ENCODE data around the gene POLRMT. TPM values are rescaled to one million over a fixed set of nuclear protein-coding genes. Genes with fewer than 3 reads are reported as not detected.

Gene POLRMT
- total and polyA plus RNA-seq, 11 donors, result 32.0 to 78.0 (median 41.5) TPM

DNA sequence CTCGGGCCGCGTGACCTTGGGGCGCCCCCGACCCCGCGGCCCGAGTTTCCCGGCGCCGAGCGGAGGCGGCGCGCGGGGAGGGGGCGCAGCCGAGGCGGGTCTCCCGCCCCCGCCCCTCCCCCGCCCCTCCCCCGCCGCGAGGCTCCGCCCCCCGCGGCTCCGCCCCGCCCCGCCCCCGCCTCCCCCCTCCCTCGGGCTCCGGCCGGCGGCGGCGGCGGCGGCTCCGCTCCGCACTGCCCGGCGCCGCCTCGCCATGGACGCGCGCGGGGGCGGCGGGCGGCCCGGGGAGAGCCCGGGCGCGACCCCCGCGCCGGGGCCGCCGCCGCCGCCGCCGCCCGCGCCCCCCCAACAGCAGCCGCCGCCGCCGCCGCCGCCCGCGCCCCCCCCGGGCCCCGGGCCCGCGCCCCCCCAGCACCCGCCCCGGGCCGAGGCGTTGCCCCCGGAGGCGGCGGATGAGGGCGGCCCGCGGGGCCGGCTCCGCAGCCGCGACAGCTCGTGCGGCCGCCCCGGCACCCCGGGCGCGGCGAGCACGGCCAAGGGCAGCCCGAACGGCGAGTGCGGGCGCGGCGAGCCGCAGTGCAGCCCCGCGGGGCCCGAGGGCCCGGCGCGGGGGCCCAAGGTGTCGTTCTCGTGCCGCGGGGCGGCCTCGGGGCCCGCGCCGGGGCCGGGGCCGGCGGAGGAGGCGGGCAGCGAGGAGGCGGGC is 43.5 kb downstream of the POLRMT start, which contains the start of gene HCN2:
Gene HCN2 (plus strand): TSS at position 189 of the 703 bp plus-strand sequence. CDS start 65 bp downstream, at position 254.
- TF ChIP-seq, protein P1, sequence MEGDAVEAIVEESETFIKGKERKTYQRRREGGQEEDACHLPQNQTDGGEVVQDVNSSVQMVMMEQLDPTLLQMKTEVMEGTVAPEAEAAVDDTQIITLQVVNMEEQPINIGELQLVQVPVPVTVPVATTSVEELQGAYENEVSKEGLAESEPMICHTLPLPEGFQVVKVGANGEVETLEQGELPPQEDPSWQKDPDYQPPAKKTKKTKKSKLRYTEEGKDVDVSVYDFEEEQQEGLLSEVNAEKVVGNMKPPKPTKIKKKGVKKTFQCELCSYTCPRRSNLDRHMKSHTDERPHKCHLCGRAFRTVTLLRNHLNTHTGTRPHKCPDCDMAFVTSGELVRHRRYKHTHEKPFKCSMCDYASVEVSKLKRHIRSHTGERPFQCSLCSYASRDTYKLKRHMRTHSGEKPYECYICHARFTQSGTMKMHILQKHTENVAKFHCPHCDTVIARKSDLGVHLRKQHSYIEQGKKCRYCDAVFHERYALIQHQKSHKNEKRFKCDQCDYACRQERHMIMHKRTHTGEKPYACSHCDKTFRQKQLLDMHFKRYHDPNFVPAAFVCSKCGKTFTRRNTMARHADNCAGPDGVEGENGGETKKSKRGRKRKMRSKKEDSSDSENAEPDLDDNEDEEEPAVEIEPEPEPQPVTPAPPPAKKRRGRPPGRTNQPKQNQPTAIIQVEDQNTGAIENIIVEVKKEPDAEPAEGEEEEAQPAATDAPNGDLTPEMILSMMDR (IDR thresholded peaks at IDR 0.05), result no peak
- TF ChIP-seq POLR2A (IDR thresholded peaks at IDR 0.05), result no peak
- intact Hi-C loops (cut with DNase I), result loop anchor here in 2 of 10 donors (10.0 kb wide), 2 partner anchors 65 to 145 kb away; no protein-coding TSS in a partner anchor
- Histone ChIP-seq H3K4me3 (peak within 1 kb of the TSS in 11 of 12 donors; percentile 8 to 44 (median 28)), H3K27me3 (peaks cover 15 to 51% (median 29%) of the 10 kb centered on the region in 9 donors), H3K4me1 (peaks cover 0 to 29% (median 16%) of the 10 kb centered on the region in 12 donors), H3K36me3 (no peaks in the 10 kb centered on the region), H3K27ac (peak within 1 kb of the TSS in 9 of 12 donors; percentile 10 to 69 (median 43)), H3K9me3 (no peaks in the 10 kb centered on the region)
- DNase-seq (no peak), ATAC-seq (no peak)
- 0 to 4% (median 1%) methylated on average over 10 to 108 of the region's 132 CpGs for WGBS, 4 donors

DNA sequence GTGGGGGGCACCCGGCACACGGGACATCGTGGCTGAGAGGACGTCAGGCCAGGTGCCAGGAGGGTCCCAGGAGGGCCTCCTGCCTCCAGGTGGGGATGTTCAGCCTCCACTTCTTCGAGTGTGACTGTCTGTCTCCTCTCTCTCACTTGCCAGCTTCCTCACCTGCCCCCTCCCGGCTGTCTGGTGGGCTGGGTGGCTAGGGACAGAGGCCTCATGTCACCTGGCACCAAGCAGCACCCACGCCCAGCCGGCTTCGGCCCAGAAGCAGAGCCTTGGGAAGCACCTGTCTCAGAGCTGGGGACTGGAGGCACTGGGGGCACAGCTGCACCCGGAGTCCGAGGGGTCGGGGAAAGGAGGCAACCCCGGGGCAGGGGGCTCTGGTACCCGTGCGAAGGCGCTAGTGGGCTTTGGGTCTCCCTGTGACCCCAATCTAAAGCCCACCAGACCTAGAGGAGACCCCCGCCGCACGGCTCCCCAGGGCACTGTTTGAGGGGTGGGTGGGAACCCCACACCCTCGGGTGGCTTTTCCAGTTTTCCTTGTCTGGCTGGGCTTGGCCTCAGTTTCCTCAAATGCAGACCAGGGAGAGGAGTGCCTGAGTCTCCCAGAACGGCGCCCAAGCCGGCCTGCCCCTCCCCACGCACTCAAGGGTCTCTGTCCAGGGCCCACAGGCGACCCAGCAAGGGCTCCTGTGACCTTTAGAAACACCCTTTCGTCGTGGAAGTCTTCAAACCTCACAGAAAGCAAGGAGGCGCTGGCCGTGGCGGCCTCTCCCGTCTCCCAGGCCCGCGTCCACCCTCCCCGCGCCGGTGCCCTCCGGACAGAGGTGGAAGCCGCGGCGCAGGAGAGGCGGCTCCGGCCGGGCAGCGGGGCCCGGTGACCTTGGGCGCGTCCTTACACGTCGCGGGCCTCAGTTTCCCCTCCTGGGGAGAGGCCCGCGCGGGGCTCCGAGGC is 44.3 kb downstream of the POLRMT start:
- H3K4me3 ChIP-seq, result peak overlapping the region in 8 of 12 donors; percentile 17 to 41 (median 24)
- ATAC-seq (no peak), DNase-seq (peak in 1 of 5 donors; percentile 59)
- TF ChIP-seq, protein P1 (IDR thresholded peaks at IDR 0.05), result no peak
- no peak for TF ChIP-seq POLR2A (IDR thresholded peaks at IDR 0.05)
- H3K4me1 ChIP-seq, result peaks cover 0 to 34% (median 19%) of the 10 kb centered on the region in 12 donors
- intact Hi-C loops (cut with DNase I), result loop anchor here in 1 of 10 donors (10.0 kb wide), 1 partner anchor 146 kb away; no protein-coding TSS in a partner anchor
- H3K27me3 ChIP-seq, result peaks cover 15 to 51% (median 29%) of the 10 kb centered on the region in 9 donors
- 5 to 39% (median 19%) methylated on average over 14 to 54 of the region's 54 CpGs for WGBS, 4 donors
- H3K9me3 ChIP-seq, result no peaks in the 10 kb centered on the region
- no peaks in the 10 kb centered on the region for H3K36me3 ChIP-seq
- peak overlapping the region in 10 of 12 donors; percentile 10 to 69 (median 42) for H3K27ac ChIP-seq

DNA sequence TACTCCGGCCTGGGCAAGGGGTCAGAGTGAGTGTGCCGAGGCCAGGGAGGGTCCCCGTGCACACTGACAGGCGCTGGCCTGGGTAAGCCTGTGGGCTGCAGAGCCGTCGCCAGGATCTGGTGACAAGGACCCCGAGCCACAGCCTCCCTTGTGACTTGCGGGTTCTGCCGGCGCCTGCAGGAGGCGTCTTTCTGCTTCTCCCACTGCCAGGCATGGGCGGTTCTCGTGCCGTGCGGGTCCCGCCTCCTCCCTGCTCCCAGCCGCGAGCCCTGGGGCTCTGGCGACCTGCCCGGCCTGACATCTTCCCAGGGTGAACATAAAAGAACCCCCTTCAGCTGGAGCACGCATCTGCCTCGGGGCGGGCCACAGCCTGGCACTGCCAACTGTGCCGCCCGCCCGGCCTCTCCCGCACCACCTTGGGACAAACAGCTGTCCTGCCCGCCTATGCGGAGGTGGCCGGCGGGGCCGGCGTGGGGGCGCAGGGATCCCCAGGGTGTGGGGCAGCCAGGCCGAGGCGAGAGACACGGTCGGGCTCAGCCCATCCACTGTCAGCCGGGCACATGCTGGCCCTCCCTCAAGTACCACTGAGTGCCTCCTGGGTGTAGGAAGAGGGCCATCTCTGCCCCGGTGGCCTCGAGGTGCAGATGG is 45.1 kb downstream of the POLRMT start:
- DNase-seq (peak; percentile 73 to 87 (median 84)), ATAC-seq (peak; percentile 14 to 62 (median 31))
- Histone ChIP-seq H3K27ac (peak overlapping the region in 8 of 12 donors; percentile 10 to 69 (median 32)), H3K36me3 (peaks cover 0 to 5% (median 3%) of the 10 kb centered on the region in 9 donors), H3K9me3 (no peaks in the 10 kb centered on the region), H3K4me1 (peaks cover 0 to 42% (median 21%) of the 10 kb centered on the region in 12 donors), H3K27me3 (peaks cover 15 to 51% (median 29%) of the 10 kb centered on the region in 9 donors), H3K4me3 (peak overlapping the region in 1 of 12 donors; percentile 16)
- intact Hi-C loops (cut with DNase I), result loop anchor here in 1 of 10 donors (10.0 kb wide), 1 partner anchor 147 kb away; no protein-coding TSS in a partner anchor
- TF ChIP-seq, protein P1 (IDR thresholded peaks at IDR 0.05), result peak; percentile 32 to 61 (median 43)
- TF ChIP-seq POLR2A (IDR thresholded peaks at IDR 0.05), result no peak
- WGBS, 4 donors, result 7 to 14% (median 8%) methylated on average over 20 to 41 of the region's 41 CpGs

Data from heart left ventricle (tissue), 16 donors.